H7 (cell line): ENCODE results near the gene RUNX1. TPM values are rescaled to one million over a fixed set of nuclear protein-coding genes. Genes with fewer than 3 reads are reported as not detected.

Experiments used
- DNase-seq: peaks from one replicate; pipeline ENCODE4 v3.0.0; 2012
- H3K27me3 ChIP-seq: 2 replicates; pipeline ENCODE4 v1.6.0; 2011; ENCODE audit warnings: mild to moderate bottlenecking, low read length; ENCODE audit not compliant: control insufficient read depth, insufficient read depth
- H3K36me3 ChIP-seq: replicated peaks from 2 replicates; pipeline ENCODE4 v1.5.1; 2011; ENCODE audit warnings: low read length; ENCODE audit not compliant: control insufficient read depth, insufficient read depth
- H3K4me3 ChIP-seq: 2 replicates; pipeline ENCODE4 v1.5.1; 2011; ENCODE audit warnings: low read depth, mild to moderate bottlenecking, control low read depth, low read length, moderate library complexity; ENCODE audit not compliant: insufficient read depth
- total RNA-seq: library from RNA; depleted of rRNA; stranded (reverse); fragments of >200 nt; shearing (Covaris generic); gene quantifications from 2 replicates; pipeline ENCODE4 v1.2.3, GENCODE V29; 2014; rRNA removed

Gene RUNX1
- 0.48 and 0.55 TPM in 2 replicates for total RNA-seq

DNA sequence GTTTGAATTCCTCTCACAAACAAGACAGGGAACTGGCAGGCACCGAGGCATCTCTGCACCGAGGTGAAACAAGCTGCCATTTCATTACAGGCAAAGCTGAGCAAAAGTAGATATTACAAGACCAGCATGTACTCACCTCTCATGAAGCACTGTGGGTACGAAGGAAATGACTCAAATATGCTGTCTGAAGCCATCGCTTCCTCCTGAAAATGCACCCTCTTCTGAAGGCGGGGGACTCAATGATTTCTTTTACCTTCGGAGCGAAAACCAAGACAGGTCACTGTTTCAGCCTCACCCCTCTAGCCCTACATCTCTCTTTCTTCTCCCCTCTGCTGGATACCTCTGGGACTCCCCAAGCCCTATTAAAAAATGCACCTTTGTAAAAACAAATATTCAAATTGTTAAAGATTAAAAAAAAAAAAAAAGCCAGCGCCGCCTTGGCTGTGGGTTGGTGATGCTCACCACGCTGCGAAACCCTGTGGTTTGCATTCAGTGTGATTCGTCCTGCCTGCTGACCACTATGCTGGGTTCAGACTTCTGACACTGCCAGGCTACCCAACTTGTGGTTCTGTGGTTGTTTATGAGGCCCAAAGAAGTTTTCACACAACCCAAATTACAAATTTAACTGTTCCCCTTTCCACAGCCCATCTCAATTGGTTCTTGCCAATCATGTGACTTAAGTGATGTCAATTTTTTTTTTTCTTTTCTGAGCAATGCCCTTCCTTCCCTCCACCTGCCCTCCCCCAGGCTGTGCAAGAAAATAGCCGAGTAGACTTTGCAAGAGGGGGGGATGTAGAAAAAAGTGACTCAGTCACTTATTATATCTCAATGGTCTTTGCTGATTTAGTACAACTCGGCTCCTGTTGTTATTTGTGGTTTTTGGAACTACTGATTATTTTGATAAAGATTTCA lies at the start of gene RUNX1:
Gene RUNX1, minus strand, starts transcription at position 597 of the 912 bp plus-strand sequence.
- Histone ChIP-seq H3K4me3 (no peak within 1 kb of the TSS), H3K36me3 (no peaks in the 10 kb centered on the region), H3K27me3 (no peaks in the 10 kb centered on the region)
- no peak for DNase-seq

DNA sequence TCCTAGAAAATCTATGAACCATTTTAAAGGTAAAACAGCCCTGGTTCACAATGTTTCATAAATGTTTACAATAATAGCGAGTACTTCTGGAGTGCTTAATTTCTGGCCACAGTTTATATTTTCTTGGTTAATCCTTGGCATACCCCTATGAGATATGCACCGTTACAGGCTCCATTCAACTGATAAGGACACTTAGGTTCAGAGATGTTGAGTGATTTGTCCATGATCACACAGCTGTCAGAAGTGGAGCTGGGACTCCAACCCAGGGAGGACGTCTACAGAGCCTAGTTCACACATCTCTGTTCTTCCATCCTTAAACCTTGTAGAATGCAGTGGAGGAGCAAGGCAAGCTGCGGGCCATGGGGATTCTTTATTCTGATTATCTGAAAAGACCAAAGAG lies 48.4 kb upstream of the RUNX1 start:
- no peak for DNase-seq
- Histone ChIP-seq H3K36me3 (no peaks in the 10 kb centered on the region), H3K27me3 (no peaks in the 10 kb centered on the region), H3K4me3 (no peak overlapping the region)

DNA sequence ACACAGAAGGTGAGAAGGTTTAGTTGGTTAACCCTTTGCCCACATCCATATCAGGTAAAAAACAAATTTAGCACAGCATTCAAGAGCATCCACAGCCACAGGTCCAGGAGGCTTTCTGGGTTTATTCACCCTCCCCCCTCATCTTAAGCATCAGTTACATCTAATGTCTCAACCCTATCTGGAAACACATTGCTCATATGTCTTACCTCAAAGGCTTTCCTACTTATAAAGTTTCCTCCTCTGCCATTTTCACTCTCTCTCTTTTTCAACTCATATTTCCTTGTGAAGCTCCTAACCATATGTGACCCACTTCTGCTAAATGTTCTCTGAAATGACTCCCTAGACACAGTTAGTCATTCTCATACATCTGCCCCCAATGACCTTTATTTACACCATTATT lies 47.9 kb upstream of the RUNX1 start:
- Histone ChIP-seq H3K27me3 (no peaks in the 10 kb centered on the region), H3K4me3 (no peak overlapping the region), H3K36me3 (no peaks in the 10 kb centered on the region)
- DNase-seq: no peak

DNA sequence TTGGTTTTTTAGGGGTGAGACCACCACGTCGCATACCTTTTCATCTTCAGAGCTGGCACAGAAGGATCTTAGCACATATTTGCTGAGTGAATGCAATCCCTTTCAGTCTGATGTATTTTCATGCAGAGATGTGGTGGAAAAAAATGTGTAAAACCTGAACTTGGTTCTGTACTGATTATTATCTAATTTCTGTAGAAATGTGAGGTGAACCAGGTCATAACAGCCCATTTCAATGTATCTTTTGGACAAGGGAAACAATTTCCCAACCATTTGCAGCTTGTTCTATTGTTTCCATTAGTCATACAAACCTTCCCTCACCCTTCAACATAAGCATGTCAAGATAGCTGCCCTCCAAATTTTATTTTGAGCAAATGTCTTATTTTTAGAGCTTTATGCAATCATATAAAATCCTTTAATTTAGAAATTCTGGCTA lies 46.8 kb upstream of the RUNX1 start:
- H3K36me3 ChIP-seq: no peaks in the 10 kb centered on the region
- no peak overlapping the region for H3K4me3 ChIP-seq
- no peaks in the 10 kb centered on the region for H3K27me3 ChIP-seq
- no peak for DNase-seq

DNA sequence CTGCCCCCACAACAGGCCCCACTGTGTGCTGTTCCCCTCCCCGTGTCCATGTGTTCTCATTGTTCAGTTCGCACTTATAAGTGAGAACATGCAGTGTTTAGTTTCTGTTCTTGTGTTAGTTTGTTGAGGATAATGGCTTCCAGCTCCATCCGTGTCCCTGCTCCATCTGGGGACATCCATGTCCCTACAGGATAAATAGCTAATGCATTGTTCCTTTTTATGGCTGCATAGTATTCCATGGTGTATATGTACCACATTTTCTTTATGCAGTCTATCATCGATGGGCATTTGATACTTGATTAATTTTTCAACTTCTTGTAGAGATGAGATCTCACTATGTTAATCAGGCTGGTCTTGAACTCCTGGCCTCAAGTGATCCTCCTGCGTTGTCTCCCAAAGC lies 44.4 kb upstream of the RUNX1 start:
- Histone ChIP-seq H3K27me3 (no peaks in the 10 kb centered on the region), H3K36me3 (no peaks in the 10 kb centered on the region), H3K4me3 (no peak overlapping the region)
- no peak for DNase-seq

DNA sequence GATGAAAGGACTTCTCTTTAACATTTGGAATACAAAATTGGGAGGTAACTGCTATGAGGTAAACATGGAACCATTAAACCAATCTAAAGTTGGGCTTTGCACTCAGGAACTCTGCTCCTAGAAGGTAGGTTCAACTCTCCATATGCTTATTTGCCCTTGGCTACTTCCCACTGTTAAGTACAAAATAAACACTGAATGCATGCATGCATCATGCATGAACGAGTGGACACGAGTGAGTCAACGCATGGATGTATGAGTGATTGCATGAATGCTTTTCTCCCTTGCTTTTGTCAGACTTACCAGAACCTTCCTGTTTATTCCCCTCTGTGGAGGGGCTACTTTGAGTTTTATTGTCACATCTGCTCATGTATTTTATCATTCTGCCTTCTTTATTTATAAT lies 42.4 kb upstream of the RUNX1 start:
- H3K4me3 ChIP-seq: no peak overlapping the region
- no peak for DNase-seq
- no peaks in the 10 kb centered on the region for H3K27me3 ChIP-seq
- H3K36me3 ChIP-seq: no peaks in the 10 kb centered on the region

DNA sequence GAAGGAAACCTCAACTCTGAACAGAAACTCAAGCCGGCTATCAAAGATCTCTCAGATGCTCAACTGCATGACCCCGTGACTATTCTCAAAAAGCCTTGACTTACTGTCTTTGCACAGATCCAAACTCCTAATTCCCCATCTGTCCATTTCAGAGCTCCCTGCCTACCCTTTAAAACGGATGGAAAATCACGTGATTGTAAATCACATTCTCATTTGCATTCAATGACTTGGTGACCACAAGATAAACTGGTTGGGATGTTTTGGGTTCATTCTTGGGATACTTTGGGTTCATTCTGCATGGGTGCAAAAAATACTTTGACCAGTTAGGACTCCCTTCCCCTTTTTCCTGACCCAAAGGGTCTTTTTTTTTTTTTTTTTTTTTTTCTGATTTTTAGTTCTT lies 41.3 kb upstream of the RUNX1 start:
- no peak for DNase-seq
- no peaks in the 10 kb centered on the region for H3K27me3 ChIP-seq

DNA sequence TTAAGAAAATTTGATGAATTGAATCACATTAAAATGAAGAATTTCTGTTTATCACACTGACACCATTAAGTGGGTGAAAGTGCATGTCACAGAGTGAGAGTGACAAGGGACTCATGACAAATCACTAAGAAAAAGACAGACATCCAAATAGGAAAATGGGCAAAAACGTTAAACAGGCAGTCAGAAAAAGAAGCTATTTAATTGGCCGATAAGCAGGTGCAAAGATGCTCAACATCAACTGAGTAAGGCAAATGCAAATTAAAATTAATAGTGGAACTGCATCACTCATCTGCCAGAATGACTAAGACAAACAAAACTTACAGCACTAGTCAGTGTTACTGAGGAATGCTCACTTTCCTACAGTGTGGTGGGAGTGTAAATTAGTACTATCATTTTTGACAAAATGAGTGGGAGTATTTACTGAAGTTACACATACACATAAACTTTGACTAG lies 39.2 kb upstream of the RUNX1 start:
- Histone ChIP-seq H3K27me3 (no peaks in the 10 kb centered on the region), H3K36me3 (no peaks in the 10 kb centered on the region), H3K4me3 (no peak overlapping the region)
- DNase-seq: no peak

More for the DNA sequence above, 41.3 kb upstream of the RUNX1 start:
- Histone ChIP-seq H3K4me3 (no peak overlapping the region), H3K36me3 (no peaks in the 10 kb centered on the region)

DNA sequence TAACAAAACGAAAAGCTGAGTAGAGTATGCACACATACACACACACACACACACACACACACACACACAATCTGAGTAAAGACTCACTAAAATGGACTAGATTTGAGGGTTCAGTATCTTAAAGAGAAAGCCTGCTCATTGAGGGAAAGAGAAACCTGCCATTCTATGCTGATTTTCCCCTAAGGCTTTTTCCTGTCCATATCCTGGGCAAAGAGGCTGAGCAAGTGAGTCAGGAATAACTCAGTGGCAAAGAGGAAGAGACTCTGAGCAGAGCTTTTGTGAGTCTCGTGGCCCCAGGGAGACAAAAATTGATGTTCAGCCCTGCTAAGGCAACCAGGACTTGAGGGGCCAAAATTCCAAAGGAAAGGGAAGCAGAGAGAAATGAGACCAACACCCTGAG lies 37.3 kb upstream of the RUNX1 start:
- Histone ChIP-seq H3K4me3 (no peak overlapping the region), H3K36me3 (no peaks in the 10 kb centered on the region), H3K27me3 (no peaks in the 10 kb centered on the region)
- DNase-seq: no peak

DNA sequence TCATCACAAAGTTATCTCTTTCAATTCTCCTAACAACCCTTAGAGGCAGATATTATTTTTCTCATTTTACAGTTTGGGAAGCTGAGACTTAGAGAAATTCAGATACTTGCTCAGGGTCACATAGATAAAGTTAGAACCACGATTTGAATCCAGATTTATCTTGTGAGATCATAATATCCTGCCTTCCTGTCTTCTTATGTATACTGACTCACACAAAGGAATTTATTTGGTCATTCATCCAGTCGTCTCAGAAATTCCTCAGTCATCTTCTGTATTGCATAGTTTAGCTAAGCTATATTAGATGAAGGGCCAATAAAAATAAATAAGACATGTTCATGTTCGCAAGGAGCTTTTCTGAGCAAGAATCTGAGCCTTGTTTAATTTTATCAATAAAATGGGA lies 35.8 kb upstream of the RUNX1 start:
- no peak for DNase-seq
- no peak overlapping the region for H3K4me3 ChIP-seq
- no peaks in the 10 kb centered on the region for H3K27me3 ChIP-seq
- no peaks in the 10 kb centered on the region for H3K36me3 ChIP-seq

DNA sequence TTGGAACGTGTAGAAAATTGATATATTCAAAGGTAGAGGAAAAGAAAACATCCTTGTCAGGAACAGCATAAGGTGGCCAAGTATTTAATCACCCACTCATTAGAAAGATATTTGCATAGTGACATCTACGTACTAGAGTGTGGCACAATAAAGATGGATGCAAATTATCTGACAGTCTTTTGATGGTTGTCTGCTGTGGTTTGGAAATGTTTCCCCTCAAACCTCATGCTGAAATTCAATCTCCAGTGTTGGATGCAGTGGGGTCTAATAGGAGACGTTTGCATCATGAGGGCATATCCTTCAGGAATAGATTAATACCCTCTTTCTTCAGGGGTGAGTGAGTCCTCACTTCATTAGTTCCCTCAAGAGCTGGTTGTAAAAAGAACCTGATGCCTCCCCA lies 34.1 kb upstream of the RUNX1 start:
- no peaks in the 10 kb centered on the region for H3K27me3 ChIP-seq
- no peaks in the 10 kb centered on the region for H3K36me3 ChIP-seq
- no peak overlapping the region for H3K4me3 ChIP-seq
- DNase-seq: no peak

DNA sequence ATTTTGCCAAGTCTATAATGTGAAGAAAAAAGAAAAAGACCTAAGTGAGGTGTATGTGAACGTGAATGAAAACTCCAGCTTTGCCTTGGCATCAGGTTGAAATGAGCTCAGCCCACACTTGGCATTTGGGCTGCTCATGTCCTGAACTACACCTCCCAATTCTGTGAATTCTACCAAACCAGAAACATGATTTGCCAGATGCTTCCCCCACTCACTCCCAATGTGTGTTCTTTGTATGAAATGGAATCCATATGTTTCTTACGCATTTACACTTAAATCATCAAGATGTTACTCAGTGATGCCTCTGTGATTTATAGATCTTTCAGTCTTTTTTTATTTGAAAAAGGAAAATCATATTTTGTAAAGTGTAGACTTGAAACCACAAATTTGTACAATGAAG lies 32.8 kb upstream of the RUNX1 start:
- H3K27me3 ChIP-seq: no peaks in the 10 kb centered on the region
- no peak overlapping the region for H3K4me3 ChIP-seq
- DNase-seq: no peak
- H3K36me3 ChIP-seq: no peaks in the 10 kb centered on the region

DNA sequence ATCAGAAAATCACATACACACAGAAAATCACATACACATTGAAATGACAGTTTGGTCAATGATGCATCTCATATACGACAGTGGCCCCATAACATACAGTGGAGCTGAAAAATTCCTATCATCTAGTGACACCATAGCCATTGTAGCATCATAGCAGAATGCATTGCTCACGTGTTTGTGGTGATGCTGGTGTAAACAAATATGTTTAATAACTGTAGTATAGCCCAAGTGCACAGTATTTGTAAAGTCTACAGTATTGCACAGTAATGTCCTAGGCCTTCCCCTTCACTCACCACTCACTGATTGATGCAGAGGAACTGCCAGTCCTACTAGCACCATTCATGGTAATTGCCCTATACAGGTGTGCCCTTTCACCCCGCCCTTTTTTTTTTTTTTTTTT lies 30.1 kb upstream of the RUNX1 start:
- Histone ChIP-seq H3K4me3 (no peak overlapping the region), H3K27me3 (no peaks in the 10 kb centered on the region), H3K36me3 (no peaks in the 10 kb centered on the region)
- DNase-seq: no peak

DNA sequence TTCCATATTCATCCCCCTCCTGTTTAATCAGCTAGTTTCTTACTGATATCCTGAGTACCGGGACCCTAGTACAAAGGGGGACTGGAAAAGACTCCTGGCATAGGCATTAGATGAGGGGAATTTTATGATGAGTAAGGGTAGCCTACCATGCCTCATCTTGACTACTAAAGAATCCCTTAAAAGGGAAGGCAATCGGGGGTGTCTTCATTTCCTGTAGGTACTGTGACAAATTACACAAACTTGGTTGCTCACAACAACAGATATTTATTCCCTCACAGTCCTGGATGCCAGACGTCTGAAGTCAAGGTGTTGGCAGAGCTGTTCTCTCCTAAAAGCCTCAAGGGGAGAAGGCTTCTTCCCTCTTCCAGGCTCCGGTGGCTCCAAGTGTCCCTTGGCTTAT lies 28.9 kb upstream of the RUNX1 start:
- no peak for DNase-seq
- Histone ChIP-seq H3K4me3 (no peak overlapping the region), H3K27me3 (no peaks in the 10 kb centered on the region), H3K36me3 (no peaks in the 10 kb centered on the region)

DNA sequence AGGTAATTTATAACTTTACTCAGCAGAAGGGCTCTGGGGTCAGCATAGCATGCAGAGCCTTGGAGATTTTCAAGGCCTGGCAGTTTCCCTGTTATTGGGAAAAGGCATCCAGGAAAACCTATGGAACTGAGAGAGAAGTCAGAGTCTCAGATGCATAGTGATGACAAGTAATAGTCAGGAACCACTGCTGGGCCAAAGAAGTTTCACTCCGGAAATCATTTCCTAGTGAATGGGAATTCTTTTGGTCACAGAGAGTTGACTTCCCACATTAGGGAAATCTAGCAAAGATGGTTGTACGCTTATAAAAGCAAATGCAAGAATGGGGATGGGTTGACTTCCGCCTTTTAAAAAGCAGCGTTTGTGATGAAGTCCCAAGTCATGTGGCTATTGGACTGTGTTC lies 28.4 kb upstream of the RUNX1 start:
- no peak for DNase-seq
- no peaks in the 10 kb centered on the region for H3K27me3 ChIP-seq
- no peaks in the 10 kb centered on the region for H3K36me3 ChIP-seq
- H3K4me3 ChIP-seq: no peak overlapping the region
